ENCODE results near the gene HSPBAP1.
A peak's percentile ranks its signal among the peaks of the same experiment; 100 is the strongest.

Gene HSPBAP1

DNA sequence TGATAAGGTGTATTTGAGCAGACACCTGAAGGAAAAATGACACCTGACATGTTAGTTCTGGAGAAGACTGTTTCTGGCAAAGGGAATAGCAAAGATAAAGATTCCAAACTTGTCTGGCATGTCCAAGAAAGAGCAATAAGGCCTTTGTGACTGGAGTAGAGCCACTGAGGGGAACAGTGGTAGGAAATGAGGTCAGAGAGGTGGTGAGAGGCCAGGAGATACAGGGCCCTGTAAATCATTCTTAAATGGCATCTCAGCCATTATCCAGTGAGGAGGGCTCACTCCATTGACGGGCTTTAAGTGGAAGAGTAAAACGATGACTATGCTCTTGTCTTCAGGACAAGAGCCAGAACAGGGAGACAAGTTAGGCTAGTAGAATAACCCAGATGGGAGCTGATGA, 5.7 kb upstream of the HSPBAP1 start:
- Mint-ChIP-seq H3K4me3 (no peak overlapping the region), H3K9me3 (no peaks in the 10 kb centered on the region)
- intact Hi-C loops (cut with micrococcal nuclease) = loop anchor here (10.0 kb wide), 1 partner anchor 115 kb away; the partner anchor contains the start of gene PARP14

DNA sequence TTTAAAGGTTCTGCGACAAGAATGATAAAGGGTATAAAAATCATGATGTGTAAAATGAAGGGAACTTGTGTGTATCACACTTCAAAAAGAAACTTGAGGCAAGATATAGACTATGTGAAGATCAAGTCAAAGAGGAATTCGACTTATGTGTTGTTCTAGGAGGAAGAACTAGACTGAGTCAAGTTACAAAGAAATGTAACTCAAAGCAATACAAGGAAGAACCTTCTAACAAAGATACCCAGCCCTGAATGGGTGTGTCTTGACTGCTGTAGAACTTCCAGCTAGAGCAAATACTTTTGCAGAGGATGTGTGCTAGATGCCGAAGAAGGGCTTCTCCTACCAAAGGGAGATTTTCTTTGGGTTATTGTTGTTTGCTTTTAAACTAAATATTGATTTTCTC, 3.7 kb upstream of the HSPBAP1 start:
- H3K36me3 Mint-ChIP-seq (ENCODE audit: low read depth) = peaks cover 30% of the 10 kb centered on the region
- intact Hi-C loops (cut with micrococcal nuclease) = loop anchor here (10.0 kb wide), 1 partner anchor 112 kb away; the partner anchor contains the start of gene PARP14
- peak overlapping the region; percentile 92 for H3K27ac Mint-ChIP-seq
- H3K4me3 Mint-ChIP-seq = peak overlapping the region; percentile 93
- H3K9me3 Mint-ChIP-seq = no peaks in the 10 kb centered on the region
- H3K27me3 Mint-ChIP-seq = no peaks in the 10 kb centered on the region
- peaks cover 16% of the 10 kb centered on the region for H3K4me1 Mint-ChIP-seq (ENCODE audit: low read depth)

More for the DNA sequence above, 5.7 kb upstream of the HSPBAP1 start:
- H3K36me3 Mint-ChIP-seq (ENCODE audit: low read depth) = peaks cover 50% of the 10 kb centered on the region
- no peak overlapping the region for H3K27ac Mint-ChIP-seq
- H3K27me3 Mint-ChIP-seq = no peaks in the 10 kb centered on the region
- H3K4me1 Mint-ChIP-seq (ENCODE audit: low read depth) = peaks cover 20% of the 10 kb centered on the region

DNA sequence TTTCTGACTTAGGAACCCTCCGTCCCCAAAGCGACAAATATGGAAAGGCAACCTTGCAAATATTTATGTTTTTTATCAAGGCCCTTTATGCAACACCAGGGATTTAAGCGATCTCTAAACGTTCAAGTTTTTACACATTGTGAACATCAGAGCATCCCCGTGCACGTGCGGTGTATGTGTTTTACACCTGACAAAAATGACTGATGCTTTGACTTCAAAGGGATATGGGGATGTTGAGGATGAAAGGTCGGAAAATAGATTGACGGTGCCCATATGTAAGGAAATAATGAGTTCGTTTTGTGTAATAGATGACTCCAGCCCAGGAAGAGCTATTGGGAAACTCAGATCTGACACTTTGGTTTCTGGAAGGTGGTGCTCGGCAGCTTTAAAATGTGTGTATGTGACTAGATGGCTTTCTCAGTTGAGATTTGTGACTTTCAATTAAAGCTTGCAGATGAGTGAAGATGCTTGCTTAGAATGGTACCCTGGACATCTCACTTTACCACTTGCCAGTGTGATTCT, 2.1 kb upstream of the HSPBAP1 start:
- H3K36me3 Mint-ChIP-seq (ENCODE audit: low read depth) = peaks cover 28% of the 10 kb centered on the region
- H3K27me3 Mint-ChIP-seq = no peaks in the 10 kb centered on the region
- H3K4me1 Mint-ChIP-seq (ENCODE audit: low read depth) = peaks cover 16% of the 10 kb centered on the region
- peak overlapping the region; percentile 93 for H3K4me3 Mint-ChIP-seq
- intact Hi-C loops (cut with micrococcal nuclease) = loop anchor here (10.0 kb wide), 1 partner anchor 111 kb away; the partner anchor contains the start of gene PARP14
- H3K9me3 Mint-ChIP-seq = no peaks in the 10 kb centered on the region
- peak overlapping the region; percentile 92 for H3K27ac Mint-ChIP-seq

DNA sequence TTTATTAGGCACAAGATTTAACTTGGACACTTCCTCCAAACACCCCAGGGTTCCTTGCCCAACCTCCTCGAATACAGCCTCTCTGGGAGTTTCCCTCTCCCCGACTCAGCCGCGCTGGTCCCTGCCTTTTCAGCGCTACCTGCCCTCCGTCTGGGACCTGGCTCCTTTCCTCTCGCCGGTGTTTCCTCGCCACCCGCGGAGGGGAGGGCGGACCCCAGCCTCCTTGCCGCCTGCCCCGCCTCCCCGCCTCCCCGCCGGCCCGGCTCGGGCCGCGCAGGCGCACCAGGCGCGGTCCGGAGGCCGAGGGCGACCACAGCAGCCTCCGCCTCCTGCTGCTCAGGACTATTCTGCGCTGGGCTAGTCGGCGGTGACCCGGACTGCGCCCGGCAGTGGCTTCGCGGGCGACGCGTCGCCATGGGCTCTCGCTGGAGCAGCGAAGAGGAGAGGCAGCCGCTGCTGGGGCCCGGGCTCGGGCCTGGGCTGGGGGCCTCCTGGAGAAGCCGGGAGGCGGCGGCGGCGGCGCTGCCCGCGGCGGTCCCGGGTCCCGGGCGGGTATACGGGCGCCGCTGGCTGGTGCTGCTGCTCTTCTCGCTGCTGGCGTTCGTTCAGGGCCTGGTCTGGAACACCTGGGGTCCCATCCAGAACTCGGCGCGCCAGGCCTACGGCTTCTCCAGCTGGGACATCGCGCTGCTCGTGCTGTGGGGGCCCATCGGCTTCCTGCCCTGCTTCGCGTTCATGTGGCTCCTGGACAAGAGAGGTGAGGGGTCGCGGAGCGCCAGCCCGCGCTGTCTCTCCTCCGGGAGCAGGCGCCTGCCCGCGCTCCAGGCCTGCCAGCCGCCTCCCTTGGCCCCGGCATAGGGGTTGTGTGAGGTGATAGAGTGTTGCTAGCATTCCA, 1.4 kb upstream of the HSPBAP1 start, which contains the start of gene SLC49A4:
Gene SLC49A4 (plus strand): TSS at position 291 of the 895 bp plus-strand sequence. CDS start 124 bp downstream, at position 415.
- H3K27ac Mint-ChIP-seq = peak within 1 kb of the TSS; percentile 92
- no peaks in the 10 kb centered on the region for H3K9me3 Mint-ChIP-seq
- H3K4me1 Mint-ChIP-seq (ENCODE audit: low read depth) = peaks cover 16% of the 10 kb centered on the region
- intact Hi-C loops (cut with micrococcal nuclease) = loop anchor here (5.0 to 10.0 kb wide), 2 partner anchors 32 to 110 kb away; partner anchors contain the start of gene PARP14
- peak within 1 kb of the TSS; percentile 93 for H3K4me3 Mint-ChIP-seq
- H3K27me3 Mint-ChIP-seq = no peaks in the 10 kb centered on the region
- peaks cover 28% of the 10 kb centered on the region for H3K36me3 Mint-ChIP-seq (ENCODE audit: low read depth)

DNA sequence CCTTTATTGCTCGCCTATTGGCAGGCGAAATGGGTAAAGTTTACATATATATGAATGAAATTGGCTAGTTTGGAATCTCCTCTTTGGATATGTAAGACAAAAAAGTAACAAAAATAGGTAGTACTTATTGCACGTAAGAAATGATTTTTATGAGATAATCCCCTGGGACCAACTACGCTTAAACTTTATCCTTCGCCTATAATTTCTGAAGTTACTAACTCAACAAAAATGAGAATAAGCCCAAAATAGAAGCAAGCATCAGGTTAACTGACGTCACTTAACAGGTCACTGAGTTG, 800 bp upstream of the HSPBAP1 start:
- no peaks in the 10 kb centered on the region for H3K27me3 Mint-ChIP-seq
- H3K4me1 Mint-ChIP-seq (ENCODE audit: low read depth) = peaks cover 16% of the 10 kb centered on the region
- intact Hi-C loops (cut with micrococcal nuclease) = loop anchor here (5.0 to 10.0 kb wide), 2 partner anchors 33 to 110 kb away; partner anchors contain the start of gene PARP14
- peaks cover 28% of the 10 kb centered on the region for H3K36me3 Mint-ChIP-seq (ENCODE audit: low read depth)
- peak overlapping the region; percentile 93 for H3K4me3 Mint-ChIP-seq
- peak overlapping the region; percentile 92 for H3K27ac Mint-ChIP-seq
- H3K9me3 Mint-ChIP-seq = no peaks in the 10 kb centered on the region

DNA sequence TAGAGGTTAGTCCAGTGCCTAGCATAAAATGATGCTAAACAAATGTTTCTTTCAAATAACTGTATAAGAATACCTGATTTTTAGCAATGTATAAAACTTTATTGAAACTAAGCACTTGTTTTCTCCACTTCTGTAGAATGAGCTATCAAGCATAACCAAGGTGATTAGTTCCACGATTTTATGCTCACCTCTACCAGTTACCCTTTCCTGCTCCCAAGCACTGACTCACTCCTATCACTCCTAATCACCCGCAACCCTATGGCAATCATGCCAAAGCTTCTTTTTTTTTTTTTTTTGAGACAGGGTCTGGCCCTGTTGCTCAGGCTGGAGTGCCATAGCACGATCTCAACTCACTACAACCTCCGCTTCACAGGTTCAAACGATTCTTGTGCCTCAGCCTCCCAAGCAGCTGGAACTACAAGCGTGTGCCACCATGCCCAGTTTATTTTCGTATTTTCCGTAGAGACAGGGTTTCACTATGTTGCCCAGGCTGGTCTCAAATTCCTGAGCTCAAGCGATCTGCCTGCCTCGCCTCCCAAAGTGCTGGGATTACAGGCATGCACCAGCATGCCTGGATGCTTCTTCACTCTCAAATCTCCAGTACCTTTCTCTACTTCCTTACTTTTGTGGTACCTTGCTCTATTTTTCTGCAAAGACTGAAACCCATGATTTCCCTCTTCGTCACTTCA, 3.9 kb downstream of the HSPBAP1 start:
- Mint-ChIP-seq H3K9me3 (no peaks in the 10 kb centered on the region), H3K4me3 (peak overlapping the region; percentile 8), H3K36me3 (ENCODE audit: low read depth) (peaks cover 19% of the 10 kb centered on the region), H3K4me1 (ENCODE audit: low read depth) (peaks cover 8% of the 10 kb centered on the region), H3K27me3 (no peaks in the 10 kb centered on the region), H3K27ac (no peak overlapping the region)
- intact Hi-C loops (cut with micrococcal nuclease) = loop anchor here (5.0 to 10.0 kb wide), 2 partner anchors 38 to 105 kb away; partner anchors contain the start of gene PARP14

DNA sequence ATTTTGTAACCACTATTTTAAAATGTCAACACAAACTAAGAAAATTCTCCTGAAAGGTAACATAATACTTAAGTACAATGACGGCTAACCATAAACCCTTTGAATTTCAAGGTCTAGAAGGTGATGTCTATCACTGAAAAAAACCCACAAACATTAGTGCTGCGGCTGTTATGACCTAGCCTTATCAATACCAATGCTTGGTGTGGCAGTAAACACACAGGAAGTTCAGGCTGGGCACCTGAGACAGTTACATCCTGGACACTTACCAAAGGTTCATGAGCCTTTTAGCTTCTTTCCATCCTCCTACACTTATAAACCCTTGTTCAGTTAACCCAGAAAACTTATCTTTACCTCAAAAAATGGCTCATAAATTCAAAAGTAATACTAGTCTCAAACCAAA, 5.8 kb downstream of the HSPBAP1 start:
- intact Hi-C loops (cut with micrococcal nuclease) = no loop called here
- H3K4me3 Mint-ChIP-seq = no peak overlapping the region
- no peaks in the 10 kb centered on the region for H3K9me3 Mint-ChIP-seq
- no peaks in the 10 kb centered on the region for H3K27me3 Mint-ChIP-seq
- peaks cover 22% of the 10 kb centered on the region for H3K36me3 Mint-ChIP-seq (ENCODE audit: low read depth)
- H3K27ac Mint-ChIP-seq = no peak overlapping the region
- peaks cover 14% of the 10 kb centered on the region for H3K4me1 Mint-ChIP-seq (ENCODE audit: low read depth)

DNA sequence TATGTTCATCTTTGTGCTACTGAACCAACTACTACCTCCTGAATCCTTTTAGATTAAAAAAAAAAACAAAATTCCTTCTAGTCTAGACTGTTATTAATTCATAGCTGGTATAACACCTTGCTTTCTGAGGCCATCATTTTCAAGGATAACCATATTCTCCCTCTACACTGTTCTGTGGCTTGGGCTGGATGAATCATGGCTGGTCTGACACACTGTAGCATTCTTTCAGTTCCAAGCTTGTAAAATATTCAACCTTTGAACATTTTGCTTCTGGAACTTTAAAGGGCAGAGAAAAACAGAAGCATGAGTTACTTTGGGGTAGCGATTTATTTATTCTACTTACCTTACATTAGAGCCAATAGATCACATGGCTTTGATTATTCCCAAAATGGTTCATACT, 7.6 kb downstream of the HSPBAP1 start:
- Mint-ChIP-seq H3K36me3 (ENCODE audit: low read depth) (peaks cover 29% of the 10 kb centered on the region), H3K27me3 (no peaks in the 10 kb centered on the region), H3K9me3 (no peaks in the 10 kb centered on the region), H3K4me3 (no peak overlapping the region), H3K27ac (no peak overlapping the region), H3K4me1 (ENCODE audit: low read depth) (peaks cover 14% of the 10 kb centered on the region)
- intact Hi-C loops (cut with micrococcal nuclease) = no loop called here

DNA sequence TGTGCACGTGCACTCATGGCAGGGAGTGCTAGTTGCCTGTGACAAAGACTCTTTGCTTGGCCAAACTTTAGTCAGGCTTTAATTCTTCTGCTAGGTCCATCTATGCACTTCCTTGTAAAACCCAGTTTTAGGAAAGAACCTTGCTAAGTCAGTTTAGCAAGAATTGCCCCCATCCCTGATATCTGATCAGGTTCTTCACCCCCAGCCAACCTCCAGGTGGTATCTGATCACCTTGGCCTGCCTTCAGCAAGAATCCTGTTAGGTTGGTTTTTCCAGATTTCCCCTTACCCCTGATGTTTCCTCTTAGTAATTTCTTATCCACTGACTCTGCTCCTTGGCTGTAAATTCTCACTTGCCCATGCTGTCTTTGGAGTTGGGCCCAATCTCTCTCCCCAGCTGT, 8.4 kb downstream of the HSPBAP1 start:
- Mint-ChIP-seq H3K27ac (no peak overlapping the region), H3K4me1 (ENCODE audit: low read depth) (peaks cover 14% of the 10 kb centered on the region), H3K4me3 (no peak overlapping the region), H3K36me3 (ENCODE audit: low read depth) (peaks cover 34% of the 10 kb centered on the region), H3K27me3 (no peaks in the 10 kb centered on the region), H3K9me3 (no peaks in the 10 kb centered on the region)
- intact Hi-C loops (cut with micrococcal nuclease) = no loop called here

DNA sequence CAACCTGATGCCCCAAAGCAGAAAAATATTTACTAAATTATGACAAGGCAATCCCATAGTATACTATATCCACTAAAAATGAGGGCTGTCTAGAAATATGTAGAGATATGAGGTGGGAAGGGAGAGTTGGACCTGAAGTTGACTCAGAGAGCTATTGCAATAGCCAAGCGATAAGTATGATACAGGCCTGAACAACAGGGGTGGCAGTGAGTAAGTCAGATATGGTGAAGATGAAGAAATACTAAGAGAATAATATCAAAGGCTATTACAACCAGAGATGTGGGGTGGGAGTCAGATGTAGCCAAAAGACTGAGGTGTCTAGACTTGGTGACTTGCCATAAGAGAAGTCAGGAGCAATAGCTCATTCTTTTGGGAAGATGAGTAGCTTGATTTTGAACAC, 9.2 kb downstream of the HSPBAP1 start:
- Mint-ChIP-seq H3K4me3 (no peak overlapping the region), H3K27me3 (no peaks in the 10 kb centered on the region), H3K36me3 (ENCODE audit: low read depth) (peaks cover 34% of the 10 kb centered on the region), H3K9me3 (no peaks in the 10 kb centered on the region), H3K27ac (no peak overlapping the region), H3K4me1 (ENCODE audit: low read depth) (peaks cover 14% of the 10 kb centered on the region)
- intact Hi-C loops (cut with micrococcal nuclease) = no loop called here

DNA sequence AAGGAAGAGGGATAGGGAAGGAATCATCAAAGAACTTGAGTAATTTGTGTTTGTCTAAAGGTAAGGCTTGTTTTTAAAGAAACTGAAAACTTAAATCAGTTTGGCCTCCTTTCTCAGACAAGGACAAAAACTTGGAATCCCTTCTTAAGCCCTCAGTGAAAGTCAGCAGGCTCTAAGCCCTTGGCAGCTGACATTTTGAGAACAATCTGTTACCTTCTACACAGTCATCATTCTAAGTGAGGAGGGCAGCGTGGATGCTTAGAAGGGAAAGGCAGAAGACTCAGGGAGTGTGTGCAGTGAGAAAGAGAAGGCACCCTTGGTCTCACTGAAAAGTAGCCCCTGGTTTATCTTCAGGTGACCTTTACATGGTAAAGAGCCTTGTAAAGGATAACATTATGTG, 10.8 kb downstream of the HSPBAP1 start:
- no peak overlapping the region for H3K27ac Mint-ChIP-seq
- no peaks in the 10 kb centered on the region for H3K9me3 Mint-ChIP-seq
- no peaks in the 10 kb centered on the region for H3K27me3 Mint-ChIP-seq
- H3K36me3 Mint-ChIP-seq (ENCODE audit: low read depth) = peaks cover 34% of the 10 kb centered on the region
- intact Hi-C loops (cut with micrococcal nuclease) = no loop called here
- H3K4me3 Mint-ChIP-seq = no peak overlapping the region
- peaks cover 14% of the 10 kb centered on the region for H3K4me1 Mint-ChIP-seq (ENCODE audit: low read depth)

DNA sequence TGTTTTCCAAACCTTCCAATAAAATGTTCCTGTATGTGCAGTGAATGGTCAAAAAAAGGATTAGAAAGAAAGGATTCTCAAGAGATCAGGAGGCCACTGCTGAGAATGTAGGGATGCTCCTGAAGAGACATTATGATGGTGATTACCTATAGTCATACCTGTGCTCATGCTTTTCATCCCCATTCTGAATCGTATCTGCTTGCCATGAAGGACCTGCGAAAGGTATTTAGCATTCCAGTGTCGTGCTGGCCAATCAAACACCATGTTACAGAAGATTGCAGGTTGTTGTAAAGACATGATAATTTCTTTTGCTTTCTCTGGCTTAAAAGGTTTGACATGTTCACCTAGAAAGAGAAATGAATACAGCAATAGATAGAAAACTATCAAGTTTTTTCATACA, 16.1 kb downstream of the HSPBAP1 start:
- H3K9me3 Mint-ChIP-seq = no peaks in the 10 kb centered on the region
- no peaks in the 10 kb centered on the region for H3K27me3 Mint-ChIP-seq
- intact Hi-C loops (cut with micrococcal nuclease) = no loop called here
- no peak overlapping the region for H3K4me3 Mint-ChIP-seq
- peaks cover 27% of the 10 kb centered on the region for H3K36me3 Mint-ChIP-seq (ENCODE audit: low read depth)
- peaks cover 21% of the 10 kb centered on the region for H3K4me1 Mint-ChIP-seq (ENCODE audit: low read depth)
- H3K27ac Mint-ChIP-seq = no peak overlapping the region

DNA sequence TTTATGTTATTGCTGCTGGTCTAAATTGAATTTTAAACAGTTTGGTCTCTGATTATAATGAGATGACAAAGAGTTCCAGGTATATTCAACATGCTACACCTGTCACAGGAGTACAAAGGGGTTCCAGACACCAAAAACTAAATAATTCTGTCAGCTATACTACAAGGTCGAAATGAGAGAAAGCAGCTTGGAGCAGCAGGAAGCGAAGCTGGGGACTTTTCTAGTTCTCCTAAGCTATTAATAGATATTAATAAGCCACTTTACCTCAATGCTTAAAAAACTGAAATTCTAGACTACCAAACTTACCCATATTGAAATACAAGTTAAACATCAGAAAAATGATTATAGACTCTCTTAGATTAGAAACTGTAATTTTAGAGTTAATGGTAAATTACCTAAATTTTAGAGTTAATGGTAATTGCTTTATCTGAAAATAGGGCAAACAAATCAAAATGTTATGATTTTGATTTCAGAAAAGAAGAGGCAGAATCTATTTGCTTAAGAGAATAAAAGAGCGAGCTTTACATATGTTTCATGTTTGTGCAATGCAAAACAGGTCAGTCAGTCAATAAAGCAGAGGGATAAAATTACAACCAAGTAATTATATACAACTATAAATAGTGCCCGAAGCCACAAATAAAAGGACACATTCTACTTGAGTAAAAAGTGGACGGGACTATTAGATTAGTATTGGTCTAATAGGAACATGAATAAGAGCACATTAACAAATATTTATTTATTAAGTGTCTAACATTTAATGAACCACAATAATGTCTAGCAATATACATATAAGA, 16.8 kb downstream of the HSPBAP1 start:
- Mint-ChIP-seq H3K27me3 (no peaks in the 10 kb centered on the region), H3K36me3 (ENCODE audit: low read depth) (peaks cover 27% of the 10 kb centered on the region), H3K4me1 (ENCODE audit: low read depth) (peaks cover 21% of the 10 kb centered on the region), H3K9me3 (no peaks in the 10 kb centered on the region), H3K27ac (peak overlapping the region; percentile 60), H3K4me3 (no peak overlapping the region)
- intact Hi-C loops (cut with micrococcal nuclease) = no loop called here
